ENCODE measurements around the gene SYTL5.

SYTL5 gene

DNA sequence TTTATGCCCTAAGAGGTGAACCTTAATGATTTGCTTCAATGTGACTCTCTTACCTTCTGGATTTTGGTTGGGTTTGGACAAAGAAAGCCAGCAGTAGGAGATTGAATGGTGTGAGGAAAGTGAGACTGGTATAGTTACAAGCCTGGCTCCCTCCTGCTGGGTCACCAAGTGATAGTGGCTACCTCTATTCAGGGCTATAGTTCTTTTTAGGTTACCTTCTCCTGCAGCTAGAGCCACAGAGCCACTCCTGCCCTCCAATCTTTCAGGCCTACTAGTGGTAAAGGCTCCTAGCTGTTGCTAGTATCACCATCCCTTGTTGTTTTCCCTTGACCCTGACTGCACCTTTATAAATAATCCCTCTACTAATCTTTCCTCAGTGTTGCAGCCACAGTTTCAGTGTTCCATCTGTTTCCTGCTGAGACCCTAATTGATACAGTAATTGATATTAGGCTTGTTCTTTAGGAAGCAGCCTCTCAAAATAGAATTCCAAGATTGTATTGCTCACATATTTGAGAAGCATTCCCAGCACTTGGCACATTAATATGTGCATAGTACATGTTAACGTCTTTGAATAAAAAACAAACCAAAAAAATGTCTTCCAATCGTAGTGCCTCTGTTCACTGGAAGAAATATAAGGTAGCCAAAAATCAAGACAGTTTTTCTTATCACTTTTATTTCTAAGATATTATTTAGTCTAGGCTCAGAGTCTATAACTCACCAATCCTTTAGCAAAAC is 132.0 kb downstream of the SYTL5 start:
- no peak for DNase-seq (ENCODE audit: low read depth in 2 of 2, low spot score in 1 of 2)

DNA sequence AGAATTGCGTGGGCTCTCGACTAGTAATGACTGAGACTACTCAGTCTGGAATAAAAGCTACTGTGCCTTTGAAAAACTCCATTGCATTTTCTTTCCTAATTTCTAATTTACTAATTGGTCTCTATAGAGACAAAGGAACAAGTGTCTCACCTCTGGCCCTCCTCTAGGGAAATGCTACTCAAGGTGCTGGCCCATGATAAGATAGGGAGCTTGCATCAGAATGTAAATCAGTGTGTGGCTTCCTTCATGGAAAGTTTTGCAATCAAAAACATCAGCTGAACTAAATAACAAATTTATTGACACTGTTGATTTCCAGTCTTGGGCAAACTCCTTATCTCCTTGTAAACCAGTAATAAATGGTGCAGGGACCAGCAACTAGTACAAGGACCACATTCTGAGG is 132.5 kb downstream of the SYTL5 start:
- no peak for DNase-seq (ENCODE audit: low read depth in 2 of 2, low spot score in 1 of 2)

- no peak for DNase-seq (ENCODE audit: low read depth in 2 of 2, low spot score in 1 of 2)
These were observed 136.3 kb downstream of the SYTL5 start for GRCh38 chrX:38142610-38143009.

GRCh38 chrX:38149016-38149415 is 142.7 kb downstream of the SYTL5 start:
- no peak for DNase-seq (ENCODE audit: low read depth in 2 of 2, low spot score in 1 of 2)

GRCh38 chrX:38150993-38151392 is 144.6 kb downstream of the SYTL5 start:
- DNase-seq (ENCODE audit: low read depth in 2 of 2, low spot score in 1 of 2), result no peak

DNA sequence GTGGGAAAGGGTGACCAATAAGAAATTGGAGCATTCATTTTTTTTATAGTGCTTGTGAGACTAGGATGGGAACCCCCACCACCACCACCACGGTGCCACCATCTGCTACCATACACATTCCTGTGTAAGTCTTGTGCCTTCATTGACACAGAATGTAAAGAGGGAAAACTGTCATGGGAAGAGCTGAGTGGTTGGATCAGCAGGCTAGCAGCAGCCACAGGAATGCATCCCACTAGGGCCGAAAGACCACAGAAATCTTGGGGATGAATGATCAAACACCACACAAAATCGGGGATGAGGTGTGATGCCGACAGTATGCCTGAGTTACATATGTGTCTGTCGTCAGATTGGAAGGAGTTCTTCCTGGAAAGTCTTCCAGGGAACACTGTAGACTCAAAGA is 145.1 kb downstream of the SYTL5 start:
- DNase-seq (ENCODE audit: low read depth in 2 of 2, low spot score in 1 of 2), result no peak

DNA sequence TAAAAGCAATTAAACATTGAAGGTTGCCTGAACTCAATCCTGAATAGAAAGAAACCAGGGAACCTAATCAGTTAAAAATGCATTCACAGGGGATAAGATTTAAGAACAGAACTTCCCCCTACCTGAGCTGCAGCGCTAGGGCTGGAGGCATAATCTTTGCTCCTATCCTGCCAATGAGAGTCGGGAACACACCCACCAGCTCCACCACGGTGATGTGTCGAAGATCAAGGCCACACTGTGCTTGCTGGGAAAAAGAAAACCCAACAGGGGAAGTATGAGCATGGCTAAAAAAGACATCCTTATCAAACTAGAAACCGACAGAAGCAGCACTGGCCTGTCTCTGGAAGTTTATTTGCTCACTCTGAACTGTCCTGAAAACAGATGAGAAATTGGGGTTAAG is 148.0 kb downstream of the SYTL5 start:
- DNase-seq (ENCODE audit: low read depth in 2 of 2, low spot score in 1 of 2), result no peak

GRCh38 chrX:38154818-38155217 is 148.5 kb downstream of the SYTL5 start:
- no peak for DNase-seq (ENCODE audit: low read depth in 2 of 2, low spot score in 1 of 2)

- no peak for DNase-seq (ENCODE audit: low read depth in 2 of 2, low spot score in 1 of 2)
These were observed 150.5 kb downstream of the SYTL5 start for GRCh38 chrX:38156838-38157237.

- no peak for DNase-seq (ENCODE audit: low read depth in 2 of 2, low spot score in 1 of 2)
These were observed 156.8 kb downstream of the SYTL5 start for GRCh38 chrX:38163193-38163592.

GRCh38 chrX:38165023-38165422 is 158.7 kb downstream of the SYTL5 start:
- no peak for DNase-seq (ENCODE audit: low read depth in 2 of 2, low spot score in 1 of 2)

DNA sequence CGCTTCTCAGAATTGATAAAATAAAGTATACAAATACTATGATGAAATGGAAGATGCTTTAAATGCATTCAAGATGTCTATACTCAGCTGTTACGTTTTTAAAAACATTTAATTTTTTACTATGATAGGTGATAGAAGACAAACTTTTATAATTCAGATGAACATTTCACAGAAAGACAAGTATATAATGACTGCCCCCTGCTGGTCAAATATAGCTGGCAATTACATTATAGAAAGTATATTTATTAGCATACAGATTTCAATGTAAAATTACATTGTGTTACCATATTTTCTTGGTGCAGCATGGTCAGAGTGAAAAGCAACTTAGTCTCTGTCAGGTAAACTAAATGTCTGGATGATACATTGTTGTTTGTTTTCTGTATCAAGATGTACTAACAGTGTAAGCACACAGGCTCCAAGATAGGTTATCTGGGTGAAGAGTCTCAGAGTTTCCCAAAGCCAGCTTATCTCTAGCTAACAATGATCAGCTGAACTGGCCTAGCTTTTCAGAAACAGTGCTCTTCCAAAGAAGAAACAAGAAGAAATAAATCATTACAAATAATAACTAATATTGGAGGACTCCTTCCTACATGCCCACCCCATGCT is 160.2 kb downstream of the SYTL5 start:
- DNase-seq (ENCODE audit: low read depth in 2 of 2, low spot score in 1 of 2), result no peak

- no peak for DNase-seq (ENCODE audit: low read depth in 2 of 2, low spot score in 1 of 2)
These were observed 164.2 kb downstream of the SYTL5 start for GRCh38 chrX:38170556-38170955.

GRCh38 chrX:38172596-38172995 is 166.2 kb downstream of the SYTL5 start:
- no peak for DNase-seq (ENCODE audit: low read depth in 2 of 2, low spot score in 1 of 2)

DNA sequence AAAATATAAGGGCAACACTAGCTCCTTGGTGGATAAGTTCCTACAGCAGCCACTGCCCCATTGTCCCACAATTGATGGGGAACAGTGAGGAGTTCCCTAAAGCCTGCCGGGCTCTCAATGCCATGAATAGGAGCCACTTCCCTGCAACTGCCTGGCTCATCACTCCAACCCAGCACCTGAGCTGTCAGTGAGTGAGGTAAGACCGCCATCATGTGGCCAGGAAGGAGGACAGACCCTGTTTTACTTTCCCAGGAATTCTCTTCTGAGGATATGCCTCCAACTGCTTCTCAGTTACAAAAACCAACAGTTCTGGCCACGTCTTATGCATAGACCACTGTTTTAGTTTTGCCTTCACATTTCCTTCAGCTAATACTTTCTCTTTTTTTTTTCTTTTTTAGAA is 168.8 kb downstream of the SYTL5 start:
- no peak for DNase-seq (ENCODE audit: low read depth in 2 of 2, low spot score in 1 of 2)

GRCh38 chrX:38178396-38178795 is 172.0 kb downstream of the SYTL5 start:
- DNase-seq (ENCODE audit: low read depth in 2 of 2, low spot score in 1 of 2), result no peak

All from stimulated activated CD8-positive, alpha-beta memory T cell treated with anti-CD3 and anti-CD28 coated beads, Interleukin-4, amount 100 ng/mL, for 1 hour (primary cell).